NCI-H524 (cell line): ENCODE results near the gene ASB6.
"Not testable (repeated sequence)": the region's sequence is repeated elsewhere in the genome, so short reads cannot be mapped to it uniquely, and the experiment has no call there.

Experiments used
- DNase-seq, 2 experiments: peaks; one replicate each; lab custom pipeline; 2025; lab: John Stamatoyannopoulos, UW

ASB6 gene

DNA sequence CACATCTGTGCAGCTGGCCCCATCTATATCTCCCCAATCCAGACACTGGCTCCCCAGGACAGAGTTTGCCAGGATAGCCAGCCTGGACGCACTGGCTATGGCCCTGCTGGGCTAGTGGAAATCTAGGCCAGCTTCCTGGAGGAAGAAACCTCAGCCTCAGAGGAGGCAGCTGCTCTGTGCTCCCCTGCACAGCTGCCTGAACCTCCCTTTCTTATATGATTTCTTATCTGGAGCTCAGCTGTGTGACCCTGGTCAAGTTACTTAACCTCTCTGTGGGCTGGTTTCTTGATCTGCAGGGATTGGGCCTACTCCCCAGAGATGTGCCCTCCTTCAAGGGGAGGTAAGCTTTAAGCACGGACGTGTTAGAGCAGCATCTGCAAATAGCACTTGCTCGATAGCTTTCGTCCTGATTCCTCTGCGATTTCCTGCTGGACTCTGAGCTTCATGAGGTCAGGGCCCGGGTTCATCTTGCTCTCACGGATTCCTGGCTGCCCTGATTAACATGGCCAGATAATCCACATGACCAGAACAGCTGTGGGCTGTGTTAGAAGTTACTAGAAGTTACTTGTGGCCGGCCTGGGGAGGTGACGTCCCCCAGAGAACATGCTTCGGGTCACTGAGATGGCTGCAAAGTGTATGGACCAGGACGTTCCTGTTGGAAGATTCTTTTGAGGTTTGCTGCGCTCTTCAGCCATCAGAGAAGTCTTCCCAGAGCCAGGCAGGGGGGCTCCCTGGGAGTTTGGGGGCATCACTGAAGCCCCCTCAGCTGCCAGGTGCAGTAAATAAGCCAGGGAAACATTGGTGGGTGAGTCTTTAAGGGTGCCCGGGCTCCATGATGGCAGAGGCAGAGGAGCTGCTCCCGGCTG, 35.6 kb downstream of the ASB6 start:
- DNase-seq: no peak

DNA sequence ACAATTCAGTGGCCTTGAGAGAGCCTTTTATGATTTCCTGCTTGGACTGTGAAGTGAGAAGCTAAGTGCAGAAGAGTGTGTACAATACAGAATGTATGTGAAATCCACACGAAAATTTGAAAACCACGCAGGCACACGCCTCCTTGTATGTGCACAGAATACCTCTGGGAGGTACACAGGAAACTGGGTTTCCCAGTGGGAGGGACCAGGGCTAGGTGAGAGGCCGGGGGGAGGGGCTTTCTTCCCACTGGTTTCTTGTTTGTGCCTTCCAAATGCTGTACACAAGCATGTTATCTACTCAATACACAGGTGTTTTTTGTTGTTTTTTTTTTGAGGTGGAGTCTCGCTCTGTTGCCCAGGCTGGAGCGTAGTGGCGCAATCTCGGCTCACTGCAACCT, 37.2 kb downstream of the ASB6 start:
- DNase-seq: no peak

DNA sequence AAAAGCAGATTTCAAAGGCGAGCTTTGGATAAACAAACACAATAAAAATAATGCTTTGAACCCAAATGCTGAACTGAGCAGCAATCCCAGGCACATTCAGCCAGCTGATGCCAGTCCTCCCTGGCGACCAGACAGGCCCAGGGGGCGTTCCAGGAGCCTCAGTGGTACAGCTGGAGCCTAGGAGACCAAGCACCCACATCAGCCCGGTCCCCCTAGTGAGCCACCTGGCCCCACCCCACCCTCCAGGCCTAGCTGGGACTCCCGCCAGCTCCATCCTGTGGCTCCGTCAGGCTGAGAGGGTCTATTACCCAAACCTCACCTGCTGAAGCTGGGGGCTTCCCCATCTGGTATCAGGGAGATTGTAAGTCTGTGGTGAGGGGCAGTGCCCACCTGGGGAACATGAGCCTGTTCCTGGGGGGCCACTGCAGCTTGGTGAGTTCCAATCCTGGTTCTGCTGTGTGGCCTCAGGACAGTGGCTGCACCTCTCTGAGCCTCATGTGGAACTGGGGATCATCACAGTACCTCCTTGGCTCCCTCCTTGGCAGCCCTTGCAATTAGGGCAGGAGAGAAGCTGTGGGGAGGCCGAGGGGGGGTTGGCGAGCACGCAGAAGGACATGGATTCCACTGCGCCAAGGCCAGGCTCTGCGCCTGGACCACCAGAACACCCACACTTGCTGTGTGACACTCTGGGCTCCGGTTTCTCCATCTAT, 37.7 kb downstream of the ASB6 start:
- no peak for DNase-seq

DNA sequence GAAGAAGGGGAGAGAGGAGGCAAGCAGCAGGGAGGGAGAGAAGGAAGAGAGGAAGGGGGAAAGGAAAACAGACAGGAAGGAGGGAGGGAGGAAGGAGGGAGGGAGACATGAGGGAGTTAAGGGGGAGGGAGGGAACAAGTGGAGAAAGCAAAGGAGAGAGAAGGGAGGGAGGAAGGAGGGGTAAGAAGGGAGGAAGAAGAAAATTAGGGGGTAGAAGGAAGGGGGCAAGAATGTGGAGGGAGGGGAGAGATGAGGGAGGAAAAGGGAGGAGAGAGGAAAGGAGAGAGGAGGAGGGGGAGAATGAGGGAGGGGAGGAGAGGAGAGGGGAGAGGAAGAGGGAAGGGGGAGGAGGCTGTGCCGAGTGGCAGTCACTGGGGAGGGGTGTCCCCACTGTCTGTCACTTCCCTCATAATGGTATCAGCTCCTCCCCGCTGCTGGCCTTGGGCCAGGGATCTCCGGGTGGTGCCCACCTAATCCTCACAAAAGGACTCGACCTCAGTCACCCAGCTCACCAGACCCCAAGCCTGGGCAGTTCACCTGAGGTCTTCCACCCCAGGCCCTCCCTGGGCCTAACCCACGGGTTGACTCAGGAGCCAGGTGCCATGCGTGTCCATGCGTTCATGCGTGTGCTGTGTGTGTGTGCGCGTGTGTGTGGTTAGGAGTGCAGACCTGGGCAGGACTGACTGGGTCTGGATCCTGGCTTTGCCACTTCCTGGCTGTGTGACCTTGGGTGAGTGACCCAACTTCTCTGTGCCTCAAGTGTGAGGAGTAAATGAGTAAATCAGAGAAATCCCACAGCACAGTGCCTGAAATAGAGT, 39.1 kb downstream of the ASB6 start:
- peak in 1 of 2 experiments; percentile 59 for DNase-seq

DNA sequence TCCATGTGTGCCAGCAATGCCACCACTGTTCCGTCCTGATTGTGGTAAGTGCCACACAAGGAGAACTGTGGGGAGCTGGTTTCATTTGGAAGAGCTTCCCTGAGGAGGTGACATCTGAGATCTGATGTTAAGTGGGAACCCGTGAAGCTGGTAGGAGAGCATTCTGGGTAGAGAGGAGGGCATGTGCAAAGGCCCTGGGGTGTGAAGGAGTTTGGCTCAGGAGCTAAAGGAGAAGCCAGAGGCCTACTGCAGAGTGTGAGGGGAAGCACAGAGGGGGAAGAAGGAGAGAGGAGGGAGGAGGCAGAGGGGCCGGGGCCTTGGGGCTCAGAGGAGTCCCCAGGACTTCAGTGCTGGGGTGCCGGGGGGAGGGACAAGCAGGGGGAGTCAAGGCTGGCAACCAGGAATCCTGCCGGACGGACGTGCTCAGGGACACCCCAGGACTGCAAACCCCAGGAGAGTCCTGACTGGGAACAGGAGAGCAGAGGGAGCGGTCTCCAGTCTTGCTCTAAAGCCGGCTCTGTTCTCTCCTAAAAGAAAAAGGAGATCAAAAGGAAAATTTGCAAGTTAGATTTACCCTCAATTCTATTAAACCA, 40.8 kb downstream of the ASB6 start:
- no peak for DNase-seq

DNA sequence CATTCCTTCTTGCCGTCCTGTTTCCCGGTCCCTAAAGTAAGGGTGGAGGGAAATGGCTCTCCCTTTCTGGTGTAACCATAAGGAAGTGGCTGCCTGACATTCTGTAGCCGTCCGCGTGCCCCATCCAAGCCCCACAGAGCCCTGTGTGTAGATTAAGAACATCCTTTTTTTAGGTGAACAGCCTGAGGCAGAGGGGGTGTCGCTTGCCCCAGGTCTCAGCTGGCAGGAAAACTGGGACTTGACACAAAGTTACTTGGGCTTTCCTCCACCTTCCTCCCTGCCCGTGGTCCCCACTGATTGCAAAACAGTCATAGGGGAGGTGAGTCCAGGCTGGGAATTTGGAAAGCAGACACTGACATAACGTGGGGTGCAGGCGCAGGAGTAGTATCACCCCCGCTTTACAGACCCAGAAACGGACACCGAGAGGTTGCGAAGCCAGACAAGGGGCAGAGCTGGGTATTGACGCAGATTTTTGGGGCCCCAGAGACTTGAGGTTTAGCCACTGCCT, 43.8 kb downstream of the ASB6 start:
- no peak for DNase-seq

DNA sequence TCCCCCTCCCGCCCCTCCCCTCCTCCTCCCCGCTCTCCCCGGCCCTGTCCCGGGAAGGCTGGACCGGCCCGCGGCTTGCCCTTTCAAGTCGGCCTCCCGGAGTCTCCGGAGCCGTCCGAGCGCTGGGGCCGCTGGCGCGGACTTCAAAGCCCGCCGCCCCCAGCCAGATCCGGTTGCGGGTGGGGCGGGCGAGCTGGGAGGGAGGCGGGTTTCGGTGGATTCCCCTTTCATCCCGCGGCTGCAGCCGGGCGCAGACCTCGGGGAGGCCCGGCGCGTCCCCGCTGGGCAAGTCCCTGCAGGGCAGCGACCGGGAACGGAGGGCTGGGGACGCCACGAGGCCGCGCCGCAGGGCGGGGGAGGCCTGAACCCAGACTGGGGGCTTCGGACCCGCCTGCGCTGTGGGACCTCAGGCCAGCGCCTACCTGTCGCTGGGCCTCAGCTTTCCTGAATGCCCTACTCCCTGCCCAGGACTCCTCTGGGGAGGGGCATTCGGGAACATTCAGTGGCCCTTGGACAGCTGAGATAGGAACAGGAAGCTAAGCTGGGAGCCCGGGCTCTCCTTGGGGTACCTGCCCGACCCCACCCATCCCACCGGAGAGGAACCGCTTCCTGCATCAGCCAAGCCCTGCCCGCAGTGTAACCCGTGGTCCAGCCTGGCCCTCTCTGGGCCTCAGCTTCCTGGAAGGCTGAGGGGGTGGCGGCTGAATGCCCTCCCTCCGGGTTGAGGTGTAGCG, 44.4 kb downstream of the ASB6 start:
- no peak for DNase-seq

DNA sequence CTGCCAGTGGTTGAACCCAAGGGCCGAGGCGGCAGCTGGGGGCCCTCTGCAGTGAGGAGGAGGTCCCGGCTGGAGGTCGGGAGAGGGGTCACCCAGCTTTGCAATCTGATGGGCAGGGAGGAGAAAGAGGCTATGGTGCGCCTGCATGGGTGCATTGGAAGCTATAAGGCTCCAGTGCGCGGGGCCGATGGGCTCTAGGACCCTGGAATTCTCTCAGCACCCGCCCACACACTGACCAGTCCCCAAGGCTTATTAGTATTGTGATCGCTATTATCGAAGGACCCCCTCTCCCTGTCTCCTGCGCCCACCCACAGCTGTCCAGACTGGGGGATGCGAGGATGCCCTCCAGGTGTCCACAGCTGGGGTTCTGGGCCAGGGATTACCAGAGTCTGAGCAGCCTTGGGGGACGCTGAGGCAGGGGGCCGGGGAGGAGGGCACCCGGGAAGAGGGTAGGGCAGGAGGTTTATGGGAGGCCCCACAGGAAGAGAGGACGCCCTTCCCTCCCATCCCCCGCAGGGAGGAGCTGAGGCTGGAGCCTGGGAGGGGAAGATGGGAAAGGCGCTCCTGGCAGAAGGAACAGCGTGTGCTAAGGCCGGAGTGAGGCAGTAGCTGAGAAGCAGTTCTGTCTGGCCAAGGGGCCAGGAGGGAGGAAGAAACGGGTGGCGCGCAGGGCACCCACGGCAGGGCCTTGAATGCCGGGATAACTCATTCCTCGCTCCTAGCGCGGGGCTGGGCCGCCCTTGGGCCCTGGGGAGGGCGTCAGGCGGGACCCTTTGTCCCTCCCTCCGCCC, 45.2 kb downstream of the ASB6 start:
- DNase-seq: no peak

DNA sequence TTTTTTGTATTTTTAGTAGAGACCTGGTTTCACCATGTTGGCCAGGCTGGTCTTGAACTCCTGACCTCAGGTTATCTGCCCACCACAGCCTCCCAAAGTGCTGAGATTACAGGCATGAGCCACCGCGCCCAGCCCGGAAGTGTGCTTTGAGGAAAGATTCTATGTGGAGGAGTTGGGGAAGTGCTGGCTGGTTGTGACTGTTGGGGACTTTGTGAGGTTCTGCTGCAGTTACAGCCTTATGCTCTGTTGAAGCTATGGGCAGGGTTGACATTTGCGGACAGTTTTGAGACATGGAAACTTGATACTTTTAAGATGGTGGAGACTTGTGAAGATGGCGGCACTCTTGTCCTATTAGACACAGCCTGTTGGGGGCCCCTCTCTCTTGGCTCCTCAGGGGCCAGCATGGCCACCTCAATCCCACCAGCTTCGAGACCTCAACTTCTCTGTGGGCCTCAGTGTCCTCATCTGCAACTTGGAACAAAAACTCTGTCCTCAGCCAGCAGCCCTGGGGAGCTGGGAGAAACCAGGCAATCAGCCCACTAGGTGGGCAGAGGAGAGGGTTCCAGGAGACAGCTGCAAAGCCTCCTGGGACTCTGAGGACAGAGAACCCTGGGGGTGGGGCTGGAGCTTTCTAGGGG, 45.9 kb downstream of the ASB6 start:
- DNase-seq: no peak

DNA sequence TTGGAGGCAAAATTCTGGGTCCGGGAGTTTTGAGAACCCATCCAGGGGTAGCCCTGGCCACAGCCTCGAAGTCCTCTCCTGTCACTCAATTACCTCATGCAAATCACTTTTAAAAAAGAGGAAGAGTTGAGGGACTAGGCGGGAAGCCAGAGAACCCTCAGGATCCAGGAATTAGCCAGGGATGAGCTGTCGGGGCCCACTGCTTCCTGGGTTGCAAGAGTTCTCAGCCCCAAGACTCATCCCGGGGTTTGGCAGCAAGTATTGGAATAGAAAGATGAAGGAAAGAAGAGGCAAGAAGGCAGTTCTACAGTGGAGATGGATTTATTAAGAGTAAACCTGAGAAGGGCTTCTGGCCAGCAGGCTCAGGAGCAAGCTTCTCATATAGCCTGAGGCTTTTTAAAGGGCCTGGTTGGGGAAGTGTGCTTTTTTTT, 46.6 kb downstream of the ASB6 start:
- DNase-seq: no peak

DNA sequence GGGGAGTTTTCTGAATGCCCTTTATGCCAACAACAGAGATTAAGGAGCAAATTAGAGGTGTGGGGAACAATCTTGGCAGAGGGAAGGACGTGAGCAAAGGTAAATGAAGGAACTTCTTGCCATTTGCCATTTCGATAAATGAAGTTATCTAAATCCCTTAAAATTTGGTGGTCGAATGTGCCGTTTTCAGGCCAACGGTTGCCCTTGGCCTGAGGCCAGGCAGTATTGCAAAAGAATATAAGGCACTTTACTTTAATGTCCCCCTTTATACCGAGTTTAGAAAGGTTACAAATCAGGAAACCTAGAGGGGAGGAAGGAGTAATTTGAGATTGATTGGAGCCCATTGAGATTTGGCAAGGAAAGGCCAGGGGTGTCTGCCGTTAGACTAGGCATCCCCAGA, 47.3 kb downstream of the ASB6 start:
- no peak for DNase-seq

DNA sequence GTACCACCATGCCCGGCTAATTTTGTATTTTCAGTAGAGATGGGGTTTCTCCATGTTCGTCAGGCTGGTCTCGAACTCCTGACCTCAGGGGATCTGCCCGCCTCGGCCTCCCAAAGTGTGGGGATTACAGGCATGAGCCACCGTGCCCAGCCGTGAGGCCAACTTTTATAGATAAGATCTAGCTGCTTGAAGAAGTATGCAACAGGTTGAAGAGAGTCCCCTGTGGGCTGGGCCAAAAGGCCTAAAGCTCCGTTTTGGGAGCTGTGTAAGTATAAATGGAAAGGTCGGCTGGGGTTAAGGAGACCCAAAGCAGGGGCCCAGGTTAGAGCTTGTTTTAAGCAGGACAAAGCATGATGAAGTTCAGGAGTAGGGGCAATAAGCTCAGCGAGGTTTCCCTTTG, 49.2 kb downstream of the ASB6 start:
- DNase-seq: not testable (repeated sequence)

DNA sequence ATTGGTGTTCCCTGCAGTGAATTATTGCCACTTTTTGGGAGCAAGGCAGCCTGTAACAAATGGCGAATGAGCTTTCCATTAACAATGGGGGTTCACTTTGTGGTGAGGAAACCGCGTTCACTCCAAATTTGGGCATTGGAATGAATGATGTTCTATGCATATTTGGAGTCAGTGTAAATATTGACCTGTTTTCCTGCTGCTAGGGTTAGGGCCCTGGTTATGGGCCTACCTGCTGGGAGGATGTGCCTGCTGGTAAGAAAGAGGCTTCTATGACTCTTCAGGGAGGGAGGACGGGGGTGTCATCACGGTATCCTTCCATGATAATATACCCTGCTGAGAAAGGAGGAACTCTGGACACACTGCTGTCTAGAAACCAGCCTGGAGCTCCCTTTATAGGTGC, 50.0 kb downstream of the ASB6 start:
- DNase-seq: no peak

DNA sequence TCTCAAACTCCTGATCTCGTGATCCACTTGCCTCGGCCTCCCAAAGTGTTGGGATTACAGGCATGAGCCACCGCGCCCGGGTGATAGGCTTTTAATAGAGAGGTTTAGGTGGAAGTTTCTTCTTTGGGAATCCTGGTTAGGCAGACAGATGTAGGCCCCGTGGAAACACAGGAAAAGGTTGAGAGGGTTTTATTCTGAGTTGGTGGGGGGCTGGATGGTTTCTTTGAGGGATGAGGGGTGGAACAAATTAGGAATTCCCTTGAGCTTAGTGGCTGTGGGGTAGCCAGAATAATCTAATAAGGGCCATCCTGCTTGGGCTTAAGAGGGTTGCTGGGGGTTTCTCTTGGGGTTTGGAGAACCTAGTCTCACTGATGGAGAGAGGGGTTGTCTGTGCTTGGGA, 51.5 kb downstream of the ASB6 start:
- DNase-seq: no peak

DNA sequence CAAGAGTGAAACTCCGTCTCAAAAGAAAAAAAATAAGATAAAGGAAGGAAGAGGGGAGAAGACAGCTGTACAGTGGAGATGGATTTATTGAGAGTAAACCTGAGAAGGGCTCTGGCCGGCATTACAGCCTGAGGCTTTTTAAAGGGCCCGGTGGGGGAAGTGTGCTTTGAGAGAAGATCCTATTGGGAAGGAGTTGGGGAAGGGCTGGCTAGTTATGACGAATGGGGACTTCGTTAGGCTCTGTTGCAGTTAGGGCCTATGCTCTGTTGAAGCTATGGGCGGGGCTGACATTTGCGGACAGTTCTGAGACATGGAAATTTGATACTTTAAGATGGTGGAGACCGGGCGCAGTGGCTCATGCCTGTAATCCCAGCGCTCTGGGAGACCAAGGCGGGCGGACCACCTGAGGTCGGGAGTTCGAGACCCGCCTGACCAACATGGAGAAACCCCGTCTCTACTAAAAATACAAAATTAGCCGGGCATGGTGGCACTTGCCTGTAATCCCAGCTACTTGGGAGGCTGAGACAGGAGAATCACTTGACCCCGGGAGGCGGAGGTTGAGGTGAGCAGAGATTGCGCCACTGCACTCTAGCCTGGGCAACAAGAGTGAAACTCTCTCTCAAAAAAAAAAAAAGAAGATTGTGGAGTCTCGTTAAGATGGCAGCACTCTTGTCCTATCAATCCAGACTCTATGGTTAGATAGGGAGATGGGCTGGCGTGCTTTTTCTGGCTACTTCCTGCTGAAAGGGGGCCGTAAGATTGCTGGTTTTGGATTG, 54.3 kb downstream of the ASB6 start:
- DNase-seq: no peak

DNA sequence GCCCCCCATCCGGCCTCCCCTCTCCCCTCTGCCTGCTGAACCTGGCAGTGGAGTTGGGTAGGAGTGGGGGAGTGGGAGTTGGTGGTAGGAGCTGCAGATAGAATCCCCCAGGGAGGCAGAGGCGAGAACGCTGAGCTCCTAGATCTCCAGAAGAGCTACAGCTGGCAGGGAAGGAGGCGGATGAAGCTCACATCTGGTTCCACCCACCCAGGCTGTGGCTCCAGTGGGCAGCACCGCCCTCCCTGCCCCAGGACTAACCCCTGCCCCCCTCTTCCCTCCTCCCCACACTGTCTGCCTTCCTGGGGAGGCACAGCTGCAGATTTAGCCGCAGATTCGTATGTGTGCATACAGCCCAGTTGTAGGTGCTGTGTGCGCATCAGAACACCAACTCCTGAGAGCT, 55.3 kb downstream of the ASB6 start:
- peak in 1 of 2 experiments; percentile 36 for DNase-seq

DNA sequence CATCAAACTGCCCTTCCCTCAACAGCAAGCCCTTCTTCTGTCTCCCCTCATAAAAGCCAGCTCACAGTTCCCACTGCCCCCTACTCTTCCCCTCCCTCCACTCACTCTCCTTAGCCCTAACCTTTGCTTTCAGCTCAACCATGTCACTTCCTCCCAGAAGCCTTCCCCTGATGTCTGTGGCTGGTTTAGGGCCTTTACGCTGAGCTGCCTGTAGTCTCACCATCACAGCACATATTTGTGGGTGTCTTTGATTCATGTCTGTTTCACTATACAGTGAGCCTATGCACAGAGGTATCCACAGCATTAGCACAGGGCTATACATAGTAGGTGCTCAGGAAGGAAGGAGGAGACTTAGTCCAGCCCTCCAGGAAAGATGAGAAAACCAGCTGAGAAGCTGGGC, 55.7 kb downstream of the ASB6 start:
- DNase-seq: no peak

DNA sequence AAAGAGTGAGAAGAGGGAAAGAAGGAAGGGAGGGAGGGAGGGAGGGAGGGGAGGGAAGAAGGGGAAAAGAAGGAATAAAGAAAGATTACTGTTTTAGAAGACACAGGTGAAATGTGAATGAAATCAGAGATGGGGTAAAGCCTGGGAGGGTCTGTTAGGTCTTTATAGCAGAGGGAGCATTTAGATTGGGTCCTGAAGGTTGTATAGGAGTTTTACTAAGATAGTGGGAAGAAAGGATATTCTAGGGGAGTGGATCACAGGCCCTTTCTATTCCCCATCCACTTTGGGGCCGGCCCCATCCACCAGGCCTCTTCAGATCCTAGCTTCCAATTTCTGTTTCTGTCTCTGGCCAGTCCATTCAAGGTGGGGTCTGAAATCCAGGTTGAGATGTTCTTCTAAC, 56.6 kb downstream of the ASB6 start:
- no peak for DNase-seq
